SK-N-SH treated with all-trans-retinoic acid at 6 μM for 48 hours (cell line): ENCODE results near the gene GALM.

ENCODE experiments used
- ATAC-seq: fragments of 200-7000 bp; cut with Tn5 transposase; 3 replicates; pipeline ENCODE4 v1.9.1; 2020; ENCODE audit warnings: mild to moderate bottlenecking, moderate library complexity
- ARNTL ChIP-seq: fragments of 450-650 bp; formaldehyde crosslinking; IDR thresholded peaks from 2 replicates; pipeline ENCODE4 v1.5.0; 2020; ENCODE audit warnings: low read depth, mild to moderate bottlenecking, moderate library complexity, borderline replicate concordance
- BACH2 ChIP-seq: fragments of 250-450 bp; sonication (Bioruptor Pico); IDR thresholded peaks from 2 replicates; pipeline ENCODE4 v1.9.0; 2021; ENCODE audit warnings: mild to moderate bottlenecking, borderline replicate concordance
- CREB5 ChIP-seq: fragments of 250-450 bp; sonication (Bioruptor Pico); IDR thresholded peaks from 2 replicates; pipeline ENCODE4 v1.5.1; 2020; ENCODE audit warnings: low read depth, mild to moderate bottlenecking, moderate library complexity
- CSDC2 ChIP-seq: fragments of 250-450 bp; sonication (Bioruptor Pico); IDR thresholded peaks from 2 replicates; pipeline ENCODE4 v1.5.0; 2020; ENCODE audit warnings: mild to moderate bottlenecking, moderate library complexity
- CSRNP3 ChIP-seq: fragments of 250-450 bp; sonication (Bioruptor Pico); IDR thresholded peaks from 2 replicates; pipeline ENCODE4 v1.5.1; 2021; ENCODE audit warnings: mild to moderate bottlenecking, moderate library complexity
- ESRRG ChIP-seq: fragments of 250-450 bp; sonication (Bioruptor Pico); IDR thresholded peaks from 2 replicates; pipeline ENCODE4 v1.6.1; 2021; ENCODE audit warnings: mild to moderate bottlenecking
- GLIS3 ChIP-seq: fragments of 250-450 bp; sonication (Bioruptor Pico); IDR thresholded peaks from 2 replicates; pipeline ENCODE4 v1.5.0; 2020; ENCODE audit warnings: mild to moderate bottlenecking, moderate library complexity
- ISL1 ChIP-seq: fragments of 250-450 bp; sonication (Bioruptor Pico); IDR thresholded peaks from 2 replicates; pipeline ENCODE4 v2.1.2; 2022; ENCODE audit warnings: mild to moderate bottlenecking, moderate library complexity
- OSR1 ChIP-seq: fragments of 250-450 bp; sonication (Bioruptor Pico); IDR thresholded peaks from 2 replicates; pipeline ENCODE4 v1.8.0; 2022; ENCODE audit warnings: moderate library complexity, mild to moderate bottlenecking, inconsistent platforms
- PATZ1 ChIP-seq: fragments of 250-450 bp; sonication (Bioruptor Pico); IDR thresholded peaks from 2 replicates; pipeline ENCODE4 v1.8.0; 2020; ENCODE audit warnings: mild to moderate bottlenecking, moderate library complexity, borderline replicate concordance
- POU6F1 ChIP-seq: fragments of 250-450 bp; sonication (Bioruptor Pico); IDR thresholded peaks from 2 replicates; pipeline ENCODE4 v1.8.0; 2021; ENCODE audit warnings: low read depth, mild to moderate bottlenecking, moderate library complexity, borderline replicate concordance
- PPARA ChIP-seq: fragments of 250-450 bp; sonication (Bioruptor Pico); IDR thresholded peaks from 2 replicates; pipeline ENCODE4 v1.5.0; 2020; ENCODE audit warnings: mild to moderate bottlenecking, borderline replicate concordance
- RARB ChIP-seq: fragments of 250-450 bp; sonication (Bioruptor Pico); IDR thresholded peaks from 2 replicates; pipeline ENCODE4 v1.8.0; 2021; ENCODE audit warnings: mild to moderate bottlenecking, moderate library complexity
- SNAI2 ChIP-seq: fragments of 250-450 bp; sonication (Bioruptor Pico); IDR thresholded peaks from 2 replicates; pipeline ENCODE4 v1.5.0; 2020; ENCODE audit warnings: mild to moderate bottlenecking, moderate library complexity
- TCF4 ChIP-seq: fragments of 250-450 bp; sonication (Bioruptor Pico); IDR thresholded peaks from 2 replicates; pipeline ENCODE4 v1.8.0; 2021; ENCODE audit warnings: mild to moderate bottlenecking, moderate library complexity, borderline replicate concordance
- TOX ChIP-seq: fragments of 250-450 bp; sonication (Bioruptor Pico); IDR thresholded peaks from 2 replicates; pipeline ENCODE4 v1.8.0; 2021; ENCODE audit warnings: mild to moderate bottlenecking, moderate library complexity, borderline replicate concordance
- TSHZ2 ChIP-seq: fragments of 250-450 bp; sonication (Bioruptor Pico); IDR thresholded peaks from 2 replicates; pipeline ENCODE4 v1.5.0; 2020; ENCODE audit warnings: mild to moderate bottlenecking, moderate library complexity
- ZC3H10 ChIP-seq: fragments of 250-450 bp; sonication (Bioruptor Pico); IDR thresholded peaks from 2 replicates; pipeline ENCODE4 v1.5.1; 2021; ENCODE audit warnings: mild to moderate bottlenecking, moderate library complexity
- ZFP3 ChIP-seq: fragments of 250-450 bp; sonication (Bioruptor Pico); IDR thresholded peaks from 2 replicates; pipeline ENCODE4 v1.5.0; 2020; ENCODE audit warnings: mild to moderate bottlenecking, moderate library complexity
- ZFP30 ChIP-seq: fragments of 450-650 bp; formaldehyde crosslinking; IDR thresholded peaks from 2 replicates; pipeline ENCODE4 v1.5.0; 2022; ENCODE audit warnings: mild to moderate bottlenecking, moderate library complexity
- ZNF565 ChIP-seq: fragments of 450-650 bp; formaldehyde crosslinking; conservative IDR thresholded peaks from 2 replicates; pipeline ENCODE4 v1.5.0; 2020; ENCODE audit warnings: low read depth, mild to moderate bottlenecking, moderate library complexity
- ZNF70 ChIP-seq: fragments of 450-650 bp; formaldehyde crosslinking; IDR thresholded peaks from 2 replicates; pipeline ENCODE4 v1.5.0; 2020; ENCODE audit warnings: mild to moderate bottlenecking, moderate library complexity
- ZNF8 ChIP-seq: fragments of 450-650 bp; formaldehyde crosslinking; IDR thresholded peaks from 2 replicates; pipeline ENCODE4 v1.5.0; 2020; ENCODE audit warnings: mild to moderate bottlenecking, moderate library complexity

Gene GALM

GRCh38 chr2:38763228-38763627 is 97.3 kb downstream of the GALM start:
- ATAC-seq = no peak
- TF ChIP-seq RARB (CRISPR knock-in tag) (no peak), GLIS3 (CRISPR knock-in tag) (no peak), TCF4 (CRISPR knock-in tag) (no peak), ISL1 (no peak), OSR1 (CRISPR knock-in tag) (no peak), PATZ1 (CRISPR knock-in tag) (no peak), ZNF8 (no peak), ZC3H10 (CRISPR knock-in tag) (no peak), BACH2 (CRISPR knock-in tag) (no peak), ZNF565 (no peak), PPARA (no peak), ZNF70 (CRISPR knock-in tag) (no peak), CSDC2 (CRISPR knock-in tag) (no peak), SNAI2 (CRISPR knock-in tag) (no peak), TSHZ2 (CRISPR knock-in tag) (no peak), ARNTL (CRISPR knock-in tag) (no peak), CREB5 (no peak), CSRNP3 (CRISPR knock-in tag) (no peak), TOX (CRISPR knock-in tag) (no peak), POU6F1 (CRISPR knock-in tag) (no peak)

- TF ChIP-seq ZC3H10 (CRISPR knock-in tag) (no peak), BACH2 (CRISPR knock-in tag) (no peak), ISL1 (no peak), ZFP30 (CRISPR knock-in tag) (no peak), ESRRG (no peak)
- ATAC-seq = no peak
Observed at GRCh38 chr2:38763728-38764127, 97.8 kb downstream of the GALM start.

- no peak for TF ChIP-seq GLIS3 (CRISPR knock-in tag)
- TF ChIP-seq, all 23 proteins: peak for 0
- ATAC-seq = peak; percentile 72
Observed at GRCh38 chr2:38765149-38765548, 99.2 kb downstream of the GALM start.

GRCh38 chr2:38765551-38765950 is 99.6 kb downstream of the GALM start:
- peak; percentile 48 for ATAC-seq
- TF ChIP-seq ISL1 = no peak
- no peak for TF ChIP-seq SNAI2 (CRISPR knock-in tag)
- TF ChIP-seq ZC3H10 (CRISPR knock-in tag) = no peak
- TF ChIP-seq ZFP3 (CRISPR knock-in tag) = no peak
- no peak for TF ChIP-seq TSHZ2 (CRISPR knock-in tag)
- TF ChIP-seq RARB (CRISPR knock-in tag) = no peak
- no peak for TF ChIP-seq CREB5
- no peak for TF ChIP-seq BACH2 (CRISPR knock-in tag)
- no peak for TF ChIP-seq ZNF70 (CRISPR knock-in tag)
- no peak for TF ChIP-seq ARNTL (CRISPR knock-in tag)
- TF ChIP-seq TOX (CRISPR knock-in tag) = no peak
- no peak for TF ChIP-seq ZFP30 (CRISPR knock-in tag)
